VCaP (cell line): ENCODE measurements around the gene CDK1.

Experiments
- H3K27ac ChIP-seq: fragments of 450-650 bp; 2 replicates; pipeline ENCODE4 v1.5.1; 2017
- TF ChIP-seq, protein P1 (sequence below): fragments of 450-650 bp; conservative IDR thresholded peaks from 2 replicates; pipeline ENCODE4 v1.5.1; 2017; ENCODE audit warnings: mild to moderate bottlenecking, moderate library complexity

Gene CDK1

GRCh38 chr10:60753817-60754216 is 24.5 kb upstream of the CDK1 start:
- TF ChIP-seq, protein P1, sequence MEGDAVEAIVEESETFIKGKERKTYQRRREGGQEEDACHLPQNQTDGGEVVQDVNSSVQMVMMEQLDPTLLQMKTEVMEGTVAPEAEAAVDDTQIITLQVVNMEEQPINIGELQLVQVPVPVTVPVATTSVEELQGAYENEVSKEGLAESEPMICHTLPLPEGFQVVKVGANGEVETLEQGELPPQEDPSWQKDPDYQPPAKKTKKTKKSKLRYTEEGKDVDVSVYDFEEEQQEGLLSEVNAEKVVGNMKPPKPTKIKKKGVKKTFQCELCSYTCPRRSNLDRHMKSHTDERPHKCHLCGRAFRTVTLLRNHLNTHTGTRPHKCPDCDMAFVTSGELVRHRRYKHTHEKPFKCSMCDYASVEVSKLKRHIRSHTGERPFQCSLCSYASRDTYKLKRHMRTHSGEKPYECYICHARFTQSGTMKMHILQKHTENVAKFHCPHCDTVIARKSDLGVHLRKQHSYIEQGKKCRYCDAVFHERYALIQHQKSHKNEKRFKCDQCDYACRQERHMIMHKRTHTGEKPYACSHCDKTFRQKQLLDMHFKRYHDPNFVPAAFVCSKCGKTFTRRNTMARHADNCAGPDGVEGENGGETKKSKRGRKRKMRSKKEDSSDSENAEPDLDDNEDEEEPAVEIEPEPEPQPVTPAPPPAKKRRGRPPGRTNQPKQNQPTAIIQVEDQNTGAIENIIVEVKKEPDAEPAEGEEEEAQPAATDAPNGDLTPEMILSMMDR, result no peak
- H3K27ac ChIP-seq, result no peak overlapping the region; the same call in 1 of the 2 replicates

DNA sequence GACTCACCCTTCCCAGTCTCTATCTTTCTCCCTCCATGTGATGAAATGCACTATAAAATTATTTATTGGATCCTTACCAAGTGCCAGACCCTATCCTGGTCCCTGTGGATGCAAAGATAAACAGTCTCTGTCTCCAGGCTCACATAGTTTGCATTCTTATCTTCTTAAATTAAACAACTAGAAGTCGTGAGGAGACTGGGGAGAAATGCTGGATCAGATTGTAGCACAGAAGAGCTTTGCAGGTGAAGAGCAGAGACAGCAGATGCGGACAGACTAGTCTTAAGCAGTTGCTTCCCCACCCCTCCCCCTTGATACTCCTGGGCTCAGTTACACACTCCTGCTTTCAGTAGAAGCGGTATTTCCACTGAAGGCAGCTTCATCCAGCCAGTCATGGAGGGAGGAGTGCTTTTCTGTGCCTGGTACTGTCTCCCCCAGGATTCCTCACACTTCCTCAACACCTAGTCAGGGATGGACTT is 20.8 kb upstream of the CDK1 start:
- TF ChIP-seq, protein P1, result no peak

DNA sequence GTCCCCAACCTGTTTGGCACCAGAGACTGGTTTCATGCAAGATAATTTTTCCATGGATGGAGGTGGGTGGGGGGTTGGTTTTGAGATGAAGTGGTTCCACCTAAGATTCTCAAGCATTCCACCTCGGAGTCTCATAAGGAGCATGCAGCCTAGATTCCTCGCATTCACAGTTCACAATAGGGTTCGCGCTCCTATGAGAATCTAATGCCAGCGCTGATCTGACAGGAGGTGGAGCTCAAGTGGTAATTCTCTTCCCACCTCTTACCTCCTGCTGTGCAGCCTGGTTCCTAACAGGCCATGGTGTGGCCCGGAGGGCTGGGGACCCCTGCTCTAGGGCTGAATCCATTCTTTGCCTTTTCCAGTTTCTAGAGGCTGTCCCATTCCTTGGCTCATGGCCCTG is 19.1 kb upstream of the CDK1 start:
- peak overlapping the region; percentile 60; the same call in 1 of the 2 replicates for H3K27ac ChIP-seq
- TF ChIP-seq, protein P1, result no peak

More for the DNA sequence above, 20.8 kb upstream of the CDK1 start:
- H3K27ac ChIP-seq, result peak overlapping the region; percentile 60

DNA sequence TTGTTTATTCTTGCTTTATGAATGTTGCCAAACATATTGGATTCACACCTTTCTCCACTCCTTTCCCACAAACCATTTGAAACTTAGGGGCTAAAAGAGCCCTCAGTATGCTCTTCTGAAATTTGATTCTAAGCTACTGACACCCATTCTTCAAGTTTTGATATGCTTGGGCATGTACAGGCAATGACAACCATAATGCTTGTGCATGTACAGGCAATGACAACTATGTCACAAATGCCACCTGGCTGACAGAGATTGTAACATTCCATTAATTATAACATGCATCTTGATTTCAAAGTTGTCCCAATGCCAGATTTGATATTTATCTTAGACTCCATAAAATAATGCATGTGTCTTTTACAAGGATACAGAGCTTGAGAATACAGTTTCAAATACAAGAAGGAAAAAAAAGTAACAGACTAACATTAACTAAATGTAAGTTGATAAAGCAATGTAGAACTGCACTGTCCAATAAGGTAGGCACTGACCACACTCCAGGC is 17.5 kb upstream of the CDK1 start:
- TF ChIP-seq, protein P1, result 0 out of 2 replicates have a peak, but pooled peaks have one; percentile 6
- H3K27ac ChIP-seq, result peak overlapping the region; percentile 60

- H3K27ac ChIP-seq, result peak overlapping the region; percentile 60; the same call in 1 of the 2 replicates
- TF ChIP-seq, protein P1, result no peak
These were observed 15.7 kb upstream of the CDK1 start for GRCh38 chr10:60762554-60762953.

GRCh38 chr10:60767424-60767823 is 10.9 kb upstream of the CDK1 start:
- peak overlapping the region; percentile 0; the same call in 1 of the 2 replicates for H3K27ac ChIP-seq
- TF ChIP-seq, protein P1, result no peak

GRCh38 chr10:60769406-60769805 is 8.9 kb upstream of the CDK1 start:
- peak overlapping the region; percentile 22; the same call in 1 of the 2 replicates for H3K27ac ChIP-seq
- TF ChIP-seq, protein P1, result no peak
